Endodermal cell (in vitro differentiated cells): ENCODE measurements around the gene OR6F1. TPM values are rescaled to one million over a fixed set of nuclear protein-coding genes. Genes with fewer than 3 reads are reported as not detected.
"Not testable (repeated sequence)": the region's sequence is repeated elsewhere in the genome, so short reads cannot be mapped to it uniquely, and the experiment has no call there.

Experiments used
- DNase-seq: peaks from one replicate; pipeline ENCODE4 v3.0.0-alpha.2; 2017
- H3K27ac ChIP-seq: 2 replicates; pipeline ENCODE4 v1.5.1; 2013; ENCODE audit warnings: mild to moderate bottlenecking, low read depth, low read length, moderate library complexity
- H3K27me3 ChIP-seq: 2 replicates; pipeline ENCODE4 v1.6.1; 2013; ENCODE audit warnings: mild to moderate bottlenecking, low read length, moderate library complexity; ENCODE audit not compliant: insufficient read depth, control insufficient read depth, poor library complexity, severe bottlenecking
- H3K36me3 ChIP-seq: 2 replicates; pipeline ENCODE4 v1.7.0; 2013; ENCODE audit warnings: mild to moderate bottlenecking, low read length, moderate library complexity; ENCODE audit not compliant: control insufficient read depth, insufficient read depth
- H3K4me1 ChIP-seq: one replicate; pipeline ENCODE4 v1.7.0; 2013; ENCODE audit warnings: low read length; ENCODE audit not compliant: control insufficient read depth, insufficient read depth
- H3K4me3 ChIP-seq: 2 replicates; pipeline ENCODE4 v1.5.1; 2013; ENCODE audit warnings: mild to moderate bottlenecking, low read length, moderate library complexity
- H3K9ac ChIP-seq: 2 replicates; pipeline ENCODE4 v1.6.1; 2013; ENCODE audit warnings: mild to moderate bottlenecking, low read length, moderate library complexity; ENCODE audit not compliant: poor library complexity, severe bottlenecking; ENCODE audit errors: extremely low read depth
- H3K9me3 ChIP-seq: 2 replicates; pipeline ENCODE4 v1.6.1; 2013; ENCODE audit warnings: mild to moderate bottlenecking, low read length, moderate library complexity; ENCODE audit not compliant: control insufficient read depth
- H3K27ac Mint-ChIP-seq: 2 replicates; pipeline ENCODE4 v1.8.0; 2020; ENCODE audit warnings: mixed read lengths
- H3K27me3 Mint-ChIP-seq: 2 replicates; pipeline ENCODE4 v1.8.0; 2021; ENCODE audit warnings: mild to moderate bottlenecking, mixed read lengths; ENCODE audit not compliant: insufficient read depth
- H3K36me3 Mint-ChIP-seq: 2 replicates; pipeline ENCODE4 v1.8.0; 2020; ENCODE audit warnings: low read depth, mixed read lengths
- H3K4me1 Mint-ChIP-seq: 2 replicates; pipeline ENCODE4 v1.8.0; 2020; ENCODE audit warnings: mixed read lengths
- H3K4me3 Mint-ChIP-seq: 2 replicates; pipeline ENCODE4 v1.8.0; 2020; ENCODE audit warnings: mild to moderate bottlenecking, moderate library complexity, mixed read lengths
- H3K9me3 Mint-ChIP-seq: 2 replicates; pipeline ENCODE4 v1.8.0; 2020; ENCODE audit warnings: mild to moderate bottlenecking, mixed read lengths
- WGBS, 2 experiments: methylation state at CpG; one replicate each; pipeline versions ENCODE4 v1.1.5 to v1.1.7; 2013; ENCODE audit warnings: missing lambda C conversion rate in 2 of 2, mixed read lengths in 1 of 2; ENCODE audit not compliant: insufficient coverage in 1 of 2, insufficient read length in 1 of 2; 5-methylcytosine and 5-hydroxymethylcytosine counted together
- total RNA-seq, 2 donors: library from RNA; stranded (reverse); fragmentation: NEBNext Ultra II Directional in 1 of 2; extraction: Animal tissue kit (Norgen Biotek cat#: 25700) in 1 of 2; gene quantifications; 2 replicates in 1 of 2; 3 replicates in 1 of 2; pipeline ENCODE4 v1.2.1, GENCODE V29; 2021
- TF ChIP-seq, protein P1 (sequence below): fragments of 200-600 bp; sonication (generic); conservative IDR thresholded peaks from 2 replicates; pipeline ENCODE4 v1.5.0; 2021; ENCODE audit warnings: antibody characterized with exemption, mild to moderate bottlenecking

The OR6F1 gene
- total RNA-seq, 2 donors from 2014 or later = not detected

- Mint-ChIP-seq H3K36me3 (peaks cover 2% of the 10 kb centered on the region), H3K4me1 (peaks cover 5% of the 10 kb centered on the region), H3K27me3 (peaks cover 4% of the 10 kb centered on the region), H3K27ac (no peak overlapping the region), H3K4me3 (no peak overlapping the region), H3K9me3 (peaks cover 32% of the 10 kb centered on the region)
- Histone ChIP-seq H3K27ac (no peak overlapping the region), H3K27me3 (no peaks in the 10 kb centered on the region), H3K9ac (no peak overlapping the region), H3K9me3 (peaks cover 70% of the 10 kb centered on the region), H3K4me1 (no peaks in the 10 kb centered on the region), H3K36me3 (no peaks in the 10 kb centered on the region), H3K4me3 (no peak overlapping the region)
- WGBS, 2 experiments = 77 to 80% methylated on average over 1 to 4 of the region's 4 CpGs
- TF ChIP-seq, protein P1, sequence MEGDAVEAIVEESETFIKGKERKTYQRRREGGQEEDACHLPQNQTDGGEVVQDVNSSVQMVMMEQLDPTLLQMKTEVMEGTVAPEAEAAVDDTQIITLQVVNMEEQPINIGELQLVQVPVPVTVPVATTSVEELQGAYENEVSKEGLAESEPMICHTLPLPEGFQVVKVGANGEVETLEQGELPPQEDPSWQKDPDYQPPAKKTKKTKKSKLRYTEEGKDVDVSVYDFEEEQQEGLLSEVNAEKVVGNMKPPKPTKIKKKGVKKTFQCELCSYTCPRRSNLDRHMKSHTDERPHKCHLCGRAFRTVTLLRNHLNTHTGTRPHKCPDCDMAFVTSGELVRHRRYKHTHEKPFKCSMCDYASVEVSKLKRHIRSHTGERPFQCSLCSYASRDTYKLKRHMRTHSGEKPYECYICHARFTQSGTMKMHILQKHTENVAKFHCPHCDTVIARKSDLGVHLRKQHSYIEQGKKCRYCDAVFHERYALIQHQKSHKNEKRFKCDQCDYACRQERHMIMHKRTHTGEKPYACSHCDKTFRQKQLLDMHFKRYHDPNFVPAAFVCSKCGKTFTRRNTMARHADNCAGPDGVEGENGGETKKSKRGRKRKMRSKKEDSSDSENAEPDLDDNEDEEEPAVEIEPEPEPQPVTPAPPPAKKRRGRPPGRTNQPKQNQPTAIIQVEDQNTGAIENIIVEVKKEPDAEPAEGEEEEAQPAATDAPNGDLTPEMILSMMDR = no peak
- no peak for DNase-seq
Measured at GRCh38 chr1:247721222-247721621, 4.8 kb upstream of the OR6F1 start.

DNA sequence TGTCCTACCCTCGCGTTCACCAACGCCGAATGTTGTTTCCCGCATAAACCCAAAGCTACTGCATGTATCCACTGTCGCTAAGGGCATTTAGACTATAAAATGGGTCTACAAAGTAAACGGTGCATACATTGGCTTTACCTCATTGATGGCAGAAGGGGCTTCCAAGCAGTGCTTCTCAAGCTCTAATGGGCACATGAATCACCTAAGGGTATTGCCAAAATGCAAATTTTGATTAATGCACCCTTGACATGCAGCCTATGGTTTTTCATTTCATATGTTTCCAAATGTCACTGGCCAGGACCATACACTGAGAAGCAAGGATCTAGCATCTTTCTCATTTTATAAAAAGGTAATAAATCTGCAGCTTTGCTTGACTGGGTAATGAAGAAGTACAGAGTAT is 2.7 kb downstream of the OR6F1 start:
- H3K4me3 Mint-ChIP-seq = no peak overlapping the region
- no peaks in the 10 kb centered on the region for H3K36me3 ChIP-seq
- no peaks in the 10 kb centered on the region for H3K4me1 Mint-ChIP-seq
- no peaks in the 10 kb centered on the region for H3K27me3 Mint-ChIP-seq
- H3K27me3 ChIP-seq = no peaks in the 10 kb centered on the region
- H3K27ac ChIP-seq = no peak overlapping the region
- TF ChIP-seq, protein P1 = no peak
- no peak overlapping the region for H3K27ac Mint-ChIP-seq
- H3K9ac ChIP-seq = no peak overlapping the region
- no peak for DNase-seq
- peaks cover 60% of the 10 kb centered on the region for H3K9me3 ChIP-seq
- 85 to 97% methylated on average over 3 to 7 of the region's 7 CpGs for WGBS, 2 experiments
- H3K4me1 ChIP-seq = no peaks in the 10 kb centered on the region
- peaks cover 37% of the 10 kb centered on the region for H3K9me3 Mint-ChIP-seq
- no peak overlapping the region for H3K4me3 ChIP-seq
- H3K36me3 Mint-ChIP-seq = no peaks in the 10 kb centered on the region

GRCh38 chr1:247710681-247711080 is 5.8 kb downstream of the OR6F1 start:
- H3K36me3 ChIP-seq, H3K27ac ChIP-seq, H3K4me1 ChIP-seq, H3K4me3 Mint-ChIP-seq, H3K9ac ChIP-seq, DNase-seq, H3K4me1 Mint-ChIP-seq, H3K36me3 Mint-ChIP-seq, H3K27me3 Mint-ChIP-seq, H3K27me3 ChIP-seq, H3K27ac Mint-ChIP-seq, H3K4me3 ChIP-seq: not testable (repeated sequence)
- H3K9me3 Mint-ChIP-seq = peaks cover 40% of the 10 kb centered on the region
- WGBS, 2 experiments = 85% methylated on average over 8 of the region's 8 CpGs; no CpG with 5 or more reads in 1 of the 2 experiments
- peaks cover 51% of the 10 kb centered on the region for H3K9me3 ChIP-seq

- Mint-ChIP-seq H3K27me3 (no peaks in the 10 kb centered on the region), H3K9me3 (peaks cover 45% of the 10 kb centered on the region), H3K4me3 (no peak overlapping the region), H3K4me1 (no peaks in the 10 kb centered on the region), H3K36me3 (no peaks in the 10 kb centered on the region), H3K27ac (no peak overlapping the region)
- H3K4me3 ChIP-seq = no peak overlapping the region
- no peak overlapping the region for H3K27ac ChIP-seq
- WGBS, 2 experiments = 94 to 100% methylated on average over 1 of the region's 1 CpG
- H3K9me3 ChIP-seq = peaks cover 46% of the 10 kb centered on the region
- DNase-seq = no peak
- no peaks in the 10 kb centered on the region for H3K4me1 ChIP-seq
- TF ChIP-seq, protein P1 = no peak
- no peaks in the 10 kb centered on the region for H3K27me3 ChIP-seq
- H3K36me3 ChIP-seq = no peaks in the 10 kb centered on the region
- no peak overlapping the region for H3K9ac ChIP-seq
Measured at GRCh38 chr1:247701338-247701737, 15.1 kb downstream of the OR6F1 start.
